GM12872 (cell line): ENCODE data around the gene GGCT.

ENCODE experiments used
- CTCF ChIP-seq: IDR thresholded peaks from 3 replicates; pipeline ENCODE4 v1.5.1; 2011; ENCODE audit warnings: low read depth, mild to moderate bottlenecking, low read length, moderate library complexity; ENCODE audit not compliant: insufficient read depth

GGCT gene

GRCh38 chr7:30479202-30480120 is 25.2 kb downstream of the GGCT start:
- TF ChIP-seq CTCF = no peak

- TF ChIP-seq CTCF = no peak
Measured at GRCh38 chr7:30478349-30479201, 26.1 kb downstream of the GGCT start, which contains the start of gene NOD1. NOD1 (minus strand) TSS chr7:30478784; CDS start chr7:30456921, 21,863 bp downstream.

GRCh38 chr7:30476459-30477145 is 28.0 kb downstream of the GGCT start:
- TF ChIP-seq CTCF = no peak

- TF ChIP-seq CTCF = no peak
Measured at GRCh38 chr7:30475580-30475979, 29.0 kb downstream of the GGCT start.

- TF ChIP-seq CTCF = no peak
Measured at GRCh38 chr7:30474893-30475292, 29.7 kb downstream of the GGCT start.

GRCh38 chr7:30474485-30474884 is 30.1 kb downstream of the GGCT start:
- TF ChIP-seq CTCF = no peak

- TF ChIP-seq CTCF = no peak
Measured at GRCh38 chr7:30473903-30474302, 30.7 kb downstream of the GGCT start.
